ENCODE data around the gene SDHAF3. TPM values are rescaled to one million over a fixed set of nuclear protein-coding genes. Genes with fewer than 3 reads are reported as not detected.

Gene SDHAF3
- total RNA-seq, 1 experiment from 2014 or later = 16.1 TPM

- Histone ChIP-seq H3K27ac (ENCODE audit: low read length) (no peak overlapping the region), H3K36me3 (ENCODE audit: control insufficient read depth, insufficient read depth, low read length) (no peaks in the 10 kb centered on the region; the same call in 1 of the 2 replicates), H3K27me3 (ENCODE audit: control insufficient read depth, insufficient read depth, low read length) (no peaks in the 10 kb centered on the region), H3K9me3 (ENCODE audit: control insufficient read depth, insufficient read depth, low read depth, low read length) (no peaks in the 10 kb centered on the region), H3K4me1 (ENCODE audit: control insufficient read depth, insufficient read depth, low read length) (no peaks in the 10 kb centered on the region), H3K4me3 (ENCODE audit: low read depth in 2 of 2, low read length in 2 of 2) (no peak overlapping the region)
- DNase-seq (ENCODE audit: low read depth, low spot score) = no peak
- CTCF ChIA-PET = no interaction called here
- intact Hi-C loops (cut with micrococcal nuclease; ENCODE audit: unreplicated experiment) (no loop called here), in situ Hi-C loops (cut with HindIII; ENCODE audit: low pct_unique_long_range_greater_than_20kb, low sequenced_read_pairs) (no loop called here)
- TF ChIP-seq CTCF (IDR thresholded peaks at IDR 0.05) (no peak), TCF7L2 (IDR thresholded peaks at IDR 0.05; ENCODE audit: low read depth, low read length) (no peak), POLR2AphosphoS5 (IDR thresholded peaks at IDR 0.05; ENCODE audit: low read depth, low read length) (no peak), REST (IDR thresholded peaks at IDR 0.05; ENCODE audit: insufficient read depth in 1 of 2, low read depth in 2 of 2, low read length in 1 of 2) (no peak), SIN3A (IDR thresholded peaks at IDR 0.05; ENCODE audit: borderline replicate concordance, insufficient read depth, low read depth, low read length) (no peak)
- POLR2A ChIA-PET = no interaction called here
- BruUV-seq (replicated peaks) = no TSS peak
- ATAC-seq = no peak
These were observed 15.7 kb downstream of the SDHAF3 start for GRCh38 chr7:97133159-97133558.

GRCh38 chr7:97138830-97139229 lies 21.3 kb downstream of the SDHAF3 start:
- ATAC-seq (no peak), DNase-seq (ENCODE audit: low read depth, low spot score) (no peak)
- no peak for TF ChIP-seq SIN3A (IDR thresholded peaks at IDR 0.05; ENCODE audit: borderline replicate concordance, insufficient read depth, low read depth, low read length)
- TF ChIP-seq REST (IDR thresholded peaks at IDR 0.05; ENCODE audit: insufficient read depth in 1 of 2, low read depth in 2 of 2, low read length in 1 of 2) = no peak
- no peak for TF ChIP-seq CTCF (IDR thresholded peaks at IDR 0.05)
- TF ChIP-seq TCF7L2 (IDR thresholded peaks at IDR 0.05; ENCODE audit: low read depth, low read length) = no peak
- no peak for TF ChIP-seq POLR2AphosphoS5 (IDR thresholded peaks at IDR 0.05; ENCODE audit: low read depth, low read length)
- peaks cover 9% of the 10 kb centered on the region; the same call in 1 of the 2 replicates for H3K9me3 ChIP-seq (ENCODE audit: control insufficient read depth, insufficient read depth, low read depth, low read length)
- no peaks in the 10 kb centered on the region for H3K36me3 ChIP-seq (ENCODE audit: control insufficient read depth, insufficient read depth, low read length)
- no peaks in the 10 kb centered on the region for H3K27me3 ChIP-seq (ENCODE audit: control insufficient read depth, insufficient read depth, low read length)
- no peak overlapping the region for H3K27ac ChIP-seq (ENCODE audit: low read length)
- CTCF ChIA-PET = no interaction called here
- in situ Hi-C loops (cut with HindIII; ENCODE audit: low pct_unique_long_range_greater_than_20kb, low sequenced_read_pairs) = no loop called here
- BruUV-seq (replicated peaks) = no TSS peak
- no peak overlapping the region for H3K4me3 ChIP-seq (ENCODE audit: low read depth in 2 of 2, low read length in 2 of 2)
- POLR2A ChIA-PET = no interaction called here
- no peaks in the 10 kb centered on the region for H3K4me1 ChIP-seq (ENCODE audit: control insufficient read depth, insufficient read depth, low read length)
- intact Hi-C loops (cut with micrococcal nuclease; ENCODE audit: unreplicated experiment) = no loop called here
